HT-29 (cell line): ENCODE results near the gene TBL1X. TPM values are rescaled to one million over a fixed set of nuclear protein-coding genes. Genes with fewer than 3 reads are reported as not detected.
"Not testable (repeated sequence)": the region's sequence is repeated elsewhere in the genome, so short reads cannot be mapped to it uniquely, and the experiment has no call there.

Experiments used
- DNase-seq: peaks from one replicate; pipeline ENCODE4 v3.0.0-alpha.2; 2015; ENCODE audit warnings: low spot score
- total RNA-seq: library from RNA; depleted of rRNA; stranded (reverse); fragments of >200 nt; shearing (Covaris generic); gene quantifications from 2 replicates; pipeline ENCODE4 v1.2.3, GENCODE V29; 2014

TBL1X gene
- total RNA-seq, 1 experiment from 2014 or later, result 14.1 TPM

DNA sequence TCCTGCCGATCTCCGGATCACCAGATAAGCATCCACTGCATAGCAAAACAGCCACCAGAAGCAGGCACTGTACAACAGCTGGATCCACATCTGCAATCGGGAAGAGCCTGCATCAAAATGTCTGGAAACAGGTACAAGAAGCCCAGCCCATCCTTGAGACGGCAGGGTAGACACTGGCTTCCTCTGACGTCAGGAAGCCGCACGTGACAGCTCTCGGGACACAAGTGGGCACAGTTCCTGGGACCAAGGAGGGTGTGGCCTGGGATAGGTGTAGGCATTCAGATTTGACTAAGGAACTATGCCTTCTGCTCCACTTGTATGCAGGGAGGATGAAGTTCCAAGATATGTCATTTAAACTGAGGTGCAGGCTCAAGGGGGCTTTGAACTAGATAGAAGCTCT, 294.5 kb downstream of the TBL1X start:
- no peak for DNase-seq

GRCh38 chrX:9765072-9765736, 300.3 kb downstream of the TBL1X start:
- no peak for DNase-seq

- no peak for DNase-seq
Observed at GRCh38 chrX:9765737-9766097, 300.9 kb downstream of the TBL1X start, which contains the start of gene GPR143. GPR143 (minus strand) TSS chrX:9765847; CDS start chrX:9765817, 30 bp downstream.

DNA sequence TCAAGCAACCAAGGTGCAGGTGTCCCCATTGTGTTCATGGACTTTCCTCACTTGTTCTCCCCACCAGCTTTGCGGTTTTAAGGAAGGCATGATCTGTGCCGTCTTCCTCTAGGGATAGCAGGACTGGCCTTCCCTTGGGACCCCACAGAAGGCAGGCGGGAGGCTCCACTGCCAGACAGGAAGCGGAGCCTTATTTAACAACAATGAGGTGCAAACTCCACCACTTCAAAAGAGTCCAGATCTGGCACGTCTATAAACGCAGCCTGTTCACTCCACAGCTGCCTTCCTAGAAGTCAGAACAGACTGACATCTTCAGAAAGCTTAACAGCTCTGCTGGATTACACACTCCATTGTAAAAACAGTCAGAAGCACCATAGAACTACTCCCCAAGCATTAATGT, 302.5 kb downstream of the TBL1X start:
- DNase-seq, result no peak

- not testable (repeated sequence) for DNase-seq
Observed at GRCh38 chrX:9768321-9768839, 303.5 kb downstream of the TBL1X start.

- no peak for DNase-seq
Observed at GRCh38 chrX:9770319-9770718, 305.5 kb downstream of the TBL1X start.

GRCh38 chrX:9772943-9773342, 308.1 kb downstream of the TBL1X start:
- DNase-seq, result no peak

GRCh38 chrX:9775930-9776329, 311.1 kb downstream of the TBL1X start:
- no peak for DNase-seq

GRCh38 chrX:9781941-9782340, 317.1 kb downstream of the TBL1X start:
- DNase-seq, result no peak

DNA sequence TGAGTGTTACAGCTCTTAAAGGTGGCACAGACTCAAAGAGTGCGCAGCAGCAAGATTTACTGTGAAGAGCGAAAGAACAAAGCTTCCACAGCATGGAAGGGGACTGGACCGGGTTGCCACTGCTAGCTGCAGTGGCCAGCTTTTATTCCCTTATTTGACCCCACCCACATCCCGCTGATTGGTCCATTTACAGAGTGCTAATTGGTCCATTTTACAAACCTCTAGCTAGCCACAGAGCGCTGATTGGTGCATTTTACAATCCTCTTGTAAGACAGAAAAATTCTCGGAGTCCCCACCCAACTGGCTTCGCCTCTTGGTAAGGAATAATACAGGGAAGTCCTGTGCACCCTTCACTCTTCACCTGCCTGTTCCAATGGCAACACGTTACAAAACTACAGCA, 319.5 kb downstream of the TBL1X start:
- DNase-seq, result no peak

DNA sequence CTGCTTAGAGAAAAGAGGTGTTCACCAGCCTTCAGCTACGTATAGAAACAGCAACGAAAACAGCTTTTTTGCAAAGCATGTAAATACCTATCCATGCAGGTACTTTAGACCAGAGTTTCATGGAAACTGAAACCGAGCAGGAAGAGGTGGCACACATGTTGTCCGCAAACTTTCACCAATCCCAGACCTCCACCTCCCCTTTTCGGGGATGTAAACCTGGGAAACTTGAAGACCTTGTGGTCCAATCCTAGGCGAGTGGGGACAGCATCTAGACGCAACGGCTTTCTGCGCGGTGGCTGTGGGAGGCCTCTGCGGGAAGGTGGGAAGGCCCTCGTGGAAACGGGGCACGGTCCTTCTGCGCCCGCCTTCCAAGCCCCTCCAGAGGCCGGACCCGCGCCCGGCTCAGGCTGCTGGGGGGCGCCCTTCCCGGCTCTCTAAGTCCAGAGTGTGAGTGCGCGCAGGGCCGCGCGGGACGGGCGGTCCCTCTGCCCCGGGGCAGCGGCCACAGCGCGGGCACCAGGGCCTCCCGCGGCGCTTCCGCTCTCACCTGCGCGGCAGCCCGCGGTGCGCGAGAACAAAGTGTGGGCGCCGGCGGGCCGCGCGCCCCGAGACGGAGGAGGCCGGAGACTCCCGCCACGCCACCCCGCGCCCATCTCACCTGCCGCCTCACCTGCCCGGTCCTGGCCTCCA, 320.5 kb downstream of the TBL1X start:
- DNase-seq, result no peak

DNA sequence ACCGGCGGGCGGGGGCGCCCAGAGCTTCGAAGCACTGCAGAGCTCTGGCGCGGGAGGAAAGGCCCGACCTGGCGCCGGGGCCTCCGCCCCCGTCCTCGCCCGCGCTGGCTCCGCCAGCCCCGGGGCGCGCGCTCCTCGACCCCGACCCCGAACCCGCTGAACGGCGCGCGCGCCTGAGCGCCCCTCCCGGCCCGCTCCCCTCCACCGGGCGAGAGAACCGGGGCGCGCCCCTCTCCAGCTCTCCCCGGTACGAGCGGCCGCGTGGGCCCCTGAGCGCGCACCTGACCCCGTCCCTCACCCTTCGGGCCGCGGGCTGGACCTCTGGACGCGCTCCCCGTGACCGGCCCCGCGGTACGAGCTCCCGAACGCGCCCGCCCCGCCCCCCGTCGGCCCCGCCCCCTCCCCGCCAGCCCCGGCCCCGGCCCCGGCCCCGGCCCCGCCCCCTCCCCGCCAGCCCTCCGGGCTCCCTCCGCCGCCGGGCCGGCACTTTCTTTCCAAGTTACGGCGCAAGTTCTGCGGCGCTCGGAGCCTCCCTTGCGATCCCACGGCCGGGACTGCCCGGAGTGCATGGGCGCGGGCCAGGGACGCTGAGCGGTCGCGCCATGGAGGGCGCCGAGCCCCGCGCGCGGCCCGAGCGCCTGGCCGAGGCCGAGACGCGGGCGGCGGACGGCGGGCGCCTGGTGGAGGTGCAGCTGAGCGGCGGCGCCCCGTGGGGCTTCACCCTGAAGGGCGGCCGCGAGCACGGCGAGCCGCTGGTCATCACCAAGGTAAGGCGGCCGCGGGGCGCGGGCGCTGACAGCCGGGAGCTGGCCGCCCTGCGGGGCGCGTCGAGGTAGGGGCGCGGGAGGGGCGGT, 321.3 kb downstream of the TBL1X start, which contains the start of gene SHROOM2:
TSS of gene SHROOM2 (plus strand) at position 486 of the 854 bp plus-strand sequence. CDS start at position 603, 117 bp downstream.
- no peak for DNase-seq

DNA sequence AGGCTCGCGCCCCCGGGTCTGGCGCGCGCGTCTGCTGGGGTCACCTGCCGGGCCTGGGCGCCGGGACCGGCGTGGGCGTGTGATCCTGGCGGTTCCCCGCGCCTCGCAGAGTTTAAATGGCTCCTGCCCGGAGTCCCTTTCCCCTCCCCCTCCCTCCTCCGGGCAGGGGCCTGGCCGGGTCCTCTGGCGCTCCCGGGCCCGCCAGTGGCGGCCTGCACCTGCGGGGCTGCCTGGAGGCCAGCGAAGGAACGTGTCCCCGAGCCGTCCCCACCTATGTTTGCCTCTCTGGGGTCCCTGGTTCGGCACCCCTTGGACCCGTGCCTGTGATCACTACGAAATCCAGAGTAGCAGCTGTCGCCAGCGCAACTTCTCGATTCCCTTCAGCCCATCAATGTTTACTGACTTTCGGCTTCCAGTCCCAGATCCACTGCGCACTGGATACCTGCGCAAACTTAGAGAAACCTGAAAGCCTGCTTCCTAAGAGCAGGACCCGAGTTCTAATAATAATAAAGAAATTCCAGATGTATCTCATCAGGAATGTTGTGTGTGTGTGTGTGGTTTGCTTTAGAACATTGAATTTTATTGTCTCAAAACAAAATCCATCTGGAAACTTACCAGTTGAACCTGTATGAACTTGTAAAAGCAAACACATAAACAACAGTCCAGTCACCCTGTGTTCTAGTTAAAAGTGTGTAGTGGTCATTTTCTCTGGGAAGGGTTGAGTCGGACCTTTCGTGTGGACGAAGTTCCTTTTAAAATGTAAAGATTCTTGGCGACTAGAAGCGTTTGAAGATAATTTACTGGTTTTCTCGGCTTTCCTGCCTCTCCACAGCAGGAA, 322.2 kb downstream of the TBL1X start:
- no peak for DNase-seq

DNA sequence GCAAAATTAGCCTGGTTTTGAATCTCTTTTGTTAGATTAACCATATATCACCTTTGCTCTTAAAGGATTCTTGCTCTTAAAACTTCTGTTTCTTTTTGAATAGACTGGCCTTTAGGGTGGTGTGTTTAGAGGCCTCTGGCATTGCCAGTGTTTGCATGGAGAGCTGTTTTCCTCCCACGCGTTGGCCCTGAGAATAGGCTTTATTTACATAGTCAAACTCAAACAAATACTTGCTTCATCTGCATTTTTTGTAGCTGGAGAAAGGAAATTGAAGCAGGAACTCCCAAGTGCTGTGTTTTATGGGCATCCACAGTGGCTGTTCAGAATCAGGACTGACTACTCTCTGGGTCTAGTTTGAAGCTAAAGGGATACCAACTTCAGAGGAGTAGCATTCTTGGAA, 324.1 kb downstream of the TBL1X start:
- DNase-seq, result peak; percentile 0

DNA sequence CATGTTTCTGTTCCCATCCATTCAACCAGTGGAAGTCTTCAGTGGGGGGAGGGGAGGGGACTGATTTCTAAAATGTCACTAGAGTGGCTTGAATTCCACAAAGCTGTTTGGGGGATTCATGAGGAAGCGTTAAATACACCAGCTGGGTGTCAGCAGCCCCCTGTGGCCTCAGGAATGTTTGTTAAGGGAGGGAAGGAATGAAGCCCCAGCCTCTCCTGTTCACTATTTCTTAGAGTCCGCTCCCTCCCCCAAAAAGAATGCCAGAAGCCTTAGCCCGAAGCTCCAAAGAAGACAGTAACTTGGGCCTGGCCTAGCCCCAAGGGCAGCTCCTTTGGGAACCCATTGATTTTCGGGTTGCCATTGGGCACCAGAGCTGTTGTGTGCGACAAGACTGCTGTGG, 324.7 kb downstream of the TBL1X start:
- DNase-seq, result no peak
